ENCODE data around the gene STPG4. TPM values are rescaled to one million over a fixed set of nuclear protein-coding genes. Genes with fewer than 3 reads are reported as not detected.

The STPG4 gene
- total RNA-seq, 1 experiment from 2014 or later, result 0.13 TPM

DNA sequence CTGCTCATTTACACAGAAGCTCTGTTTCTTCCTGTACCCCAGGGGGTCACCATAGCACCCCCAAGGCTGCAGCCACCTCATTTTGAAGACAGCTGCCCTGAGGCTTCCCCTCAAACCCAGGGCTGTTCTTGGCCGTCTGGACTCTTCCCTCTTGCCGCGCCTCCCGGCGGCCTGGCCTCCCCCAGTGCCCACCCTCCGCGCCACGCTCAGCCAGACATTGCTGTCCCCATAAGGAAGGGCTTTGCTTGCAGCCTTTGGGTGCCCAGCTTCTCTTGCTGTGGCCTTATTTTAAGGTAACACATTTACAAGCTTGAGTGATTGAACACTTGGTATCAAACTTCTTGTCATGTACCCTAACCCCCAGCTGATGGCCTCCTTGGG lies 79.0 kb downstream of the STPG4 start:
- Histone ChIP-seq H3K56ac (ENCODE audit: insufficient read length, low read depth, low read length) (no peak overlapping the region), H3K4ac (ENCODE audit: low read depth, low read length) (no peak overlapping the region), H3T11ph (ENCODE audit: low read length) (no peak overlapping the region), H2BK20ac (ENCODE audit: low read depth, low read length, poor library complexity, severe bottlenecking) (no peak overlapping the region), H3K23ac (ENCODE audit: insufficient read length, low read depth, low read length) (no peak overlapping the region), H3K4me1 (ENCODE audit: insufficient read depth, low read length) (peaks cover 16% of the 10 kb centered on the region; the same call in 1 of the 2 replicates), H3K27me3 (ENCODE audit: insufficient read depth, low read length) (no peaks in the 10 kb centered on the region), H2BK5ac (ENCODE audit: insufficient read length, low read length) (no peak overlapping the region), H3K79me2 (ENCODE audit: insufficient read depth, low read length) (no peaks in the 10 kb centered on the region), H4K5ac (ENCODE audit: insufficient read length, low read depth, low read length) (no peak overlapping the region), H3K14ac (ENCODE audit: insufficient read depth, low read length) (no peak overlapping the region), H2BK12ac (ENCODE audit: insufficient read length, low read depth, low read length) (no peak overlapping the region), H3K23me2 (ENCODE audit: insufficient read length, low read depth, low read length, poor library complexity, severe bottlenecking) (no peaks in the 10 kb centered on the region), H4K91ac (ENCODE audit: insufficient read length, low read depth, low read length) (peak overlapping the region; percentile 33), H3K9ac (ENCODE audit: extremely low read depth, insufficient read length, low read length) (no peak overlapping the region), H4K8ac (replicated peaks; ENCODE audit: insufficient read length, low read depth, low read length) (no peak overlapping the region), H2BK15ac (ENCODE audit: low read depth, low read length) (no peak overlapping the region), H3K18ac (ENCODE audit: insufficient read length, low read depth, low read length) (no peak overlapping the region), H2AFZ (ENCODE audit: low read length) (no peak overlapping the region), H3K79me1 (ENCODE audit: insufficient read depth, low read depth, low read length, poor library complexity, severe bottlenecking) (no peaks in the 10 kb centered on the region), H2BK120ac (ENCODE audit: low read depth, low read length, poor library complexity, severe bottlenecking) (no peak overlapping the region), H2AK5ac (ENCODE audit: insufficient read length, low read length) (no peak overlapping the region), H3K27ac (ENCODE audit: insufficient read length, low read depth, low read length) (no peak overlapping the region), H4K20me1 (ENCODE audit: control insufficient read depth, insufficient read depth, insufficient read length) (no peaks in the 10 kb centered on the region), H3K9me3 (ENCODE audit: control insufficient read depth, low read depth, low read length) (no peaks in the 10 kb centered on the region), H3K4me2 (ENCODE audit: insufficient read depth, insufficient read length, low read length) (no peak overlapping the region)
- peaks cover 57 to 66% of the 10 kb centered on the region in 2 experiments for H3K4me1 Mint-ChIP-seq
- H3K9me3 Mint-ChIP-seq, result no peaks in the 10 kb centered on the region
- no peaks in the 10 kb centered on the region; the same call in 1 of the 2 replicates for H3K27me3 Mint-ChIP-seq (ENCODE audit: low read depth)
- DNase-seq, result no peak
- peaks cover 0 to 3% (median 0%) of the 10 kb centered on the region in 3 experiments; a peak in 2 of 7 replicates for H3K36me3 Mint-ChIP-seq (ENCODE audit: insufficient read depth in 1 of 3, low read depth in 3 of 3)
- H3K27ac Mint-ChIP-seq, result peak overlapping the region in 2 of 3 experiments; percentile 44 to 91; a peak in 4 of 7 replicates
- no peak overlapping the region for H3K4me3 Mint-ChIP-seq
- WGBS (ENCODE audit: extremely low coverage, insufficient read length, low lambda C conversion rate), result no CpG with 5 or more reads among the region's 8 CpGs
- TF ChIP-seq, protein P1, sequence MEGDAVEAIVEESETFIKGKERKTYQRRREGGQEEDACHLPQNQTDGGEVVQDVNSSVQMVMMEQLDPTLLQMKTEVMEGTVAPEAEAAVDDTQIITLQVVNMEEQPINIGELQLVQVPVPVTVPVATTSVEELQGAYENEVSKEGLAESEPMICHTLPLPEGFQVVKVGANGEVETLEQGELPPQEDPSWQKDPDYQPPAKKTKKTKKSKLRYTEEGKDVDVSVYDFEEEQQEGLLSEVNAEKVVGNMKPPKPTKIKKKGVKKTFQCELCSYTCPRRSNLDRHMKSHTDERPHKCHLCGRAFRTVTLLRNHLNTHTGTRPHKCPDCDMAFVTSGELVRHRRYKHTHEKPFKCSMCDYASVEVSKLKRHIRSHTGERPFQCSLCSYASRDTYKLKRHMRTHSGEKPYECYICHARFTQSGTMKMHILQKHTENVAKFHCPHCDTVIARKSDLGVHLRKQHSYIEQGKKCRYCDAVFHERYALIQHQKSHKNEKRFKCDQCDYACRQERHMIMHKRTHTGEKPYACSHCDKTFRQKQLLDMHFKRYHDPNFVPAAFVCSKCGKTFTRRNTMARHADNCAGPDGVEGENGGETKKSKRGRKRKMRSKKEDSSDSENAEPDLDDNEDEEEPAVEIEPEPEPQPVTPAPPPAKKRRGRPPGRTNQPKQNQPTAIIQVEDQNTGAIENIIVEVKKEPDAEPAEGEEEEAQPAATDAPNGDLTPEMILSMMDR (conservative IDR thresholded peaks at IDR 0.05), result no peak
